B cell (primary cell): ENCODE measurements around the gene CTIF. TPM values are rescaled to one million over a fixed set of nuclear protein-coding genes. Genes with fewer than 3 reads are reported as not detected.

Experiments
- ATAC-seq: fragments of 200-7000 bp; cut with Tn5 transposase; one replicate; pipeline ENCODE4 v1.10.0; 2021; ENCODE audit warnings: low read depth, mild to moderate bottlenecking, moderate number of reproducible peaks, moderate library complexity
- CTCF ChIA-PET: fragments of 350-600 bp; sonication (Branson Sonifier 250); formaldehyde crosslinking; loops from one replicate; lab custom pipeline; 2021; ENCODE audit warnings: antibody characterized with exemption, inconsistent platforms; lab: Charles Lee
- POLR2A ChIA-PET: fragments of 350-600 bp; sonication (Branson Sonifier 250); formaldehyde crosslinking; loops from one replicate; lab custom pipeline; 2021; ENCODE audit warnings: antibody characterized with exemption; lab: Charles Lee
- DNase-seq: peaks from one replicate; pipeline ENCODE4 v3.0.0; 2013
- H2AFZ ChIP-seq: 2 replicates; pipeline ENCODE4 v1.6.1; 2012; ENCODE audit warnings: mild to moderate bottlenecking, low read depth, low read length; ENCODE audit not compliant: insufficient read depth, poor library complexity, severe bottlenecking
- H3K27ac ChIP-seq, 2 donors: 1 replicate in 1 of 2; 2 replicates in 1 of 2; pipeline ENCODE4 v1.5.1; 2012 to 2013; ENCODE audit warnings: low read length in 2 of 2, mild to moderate bottlenecking in 2 of 2, moderate library complexity in 1 of 2
- H3K27me3 ChIP-seq, 4 experiments: fragments of 200-600 bp in 1 of 4; sonication (generic) in 1 of 4; replicated peaks in 1 of 4; 1 replicate in 2 of 4; 2 replicates in 2 of 4; pipeline versions ENCODE4 v1.6.1 to v1.7.0; 2013 to 2016; ENCODE audit warnings: low read length in 3 of 4, mild to moderate bottlenecking in 2 of 4, mixed read lengths in 1 of 4, moderate library complexity in 1 of 4; ENCODE audit not compliant: insufficient read depth in 4 of 4, control insufficient read depth in 3 of 4; ENCODE audit errors: control extremely low read depth in 1 of 4
- H3K36me3 ChIP-seq, 2 experiments: replicated peaks in 1 of 2; 1 replicate in 1 of 2; 2 replicates in 1 of 2; pipeline versions ENCODE4 v1.6.1 to v1.7.1; 2013; ENCODE audit warnings: low read length in 1 of 2; ENCODE audit not compliant: insufficient read depth in 2 of 2, control insufficient read depth in 1 of 2; ENCODE audit errors: control extremely low read depth in 1 of 2, extremely low read depth in 1 of 2
- H3K4me1 ChIP-seq, 2 donors: fragments of 200-600 bp in 1 of 2; sonication (generic) in 1 of 2; 1 replicate in 1 of 2; 2 replicates in 1 of 2; pipeline versions ENCODE4 v1.5.1 to v1.6.1; 2013 to 2017; ENCODE audit warnings: low read length in 2 of 2; ENCODE audit not compliant: control insufficient read depth in 2 of 2, insufficient read depth in 2 of 2
- H3K4me2 ChIP-seq: replicated peaks from 2 replicates; pipeline ENCODE3; 2012; ENCODE audit warnings: mild to moderate bottlenecking, low read depth, low read length; ENCODE audit not compliant: poor library complexity, severe bottlenecking
- H3K4me3 ChIP-seq, 5 experiments: fragments of 200-600 bp in 1 of 5; sonication (generic) in 1 of 5; 1 replicate in 3 of 5; 2 replicates in 2 of 5; pipeline versions ENCODE4 v1.5.1 to v1.7.0; 2011 to 2016; ENCODE audit warnings: low read length in 4 of 5, mild to moderate bottlenecking in 4 of 5, low read depth in 2 of 5, control low read depth in 1 of 5, moderate library complexity in 1 of 5; ENCODE audit not compliant: insufficient read depth in 1 of 5; ENCODE audit errors: control extremely low read depth in 1 of 5, extremely low read depth in 1 of 5
- H3K79me2 ChIP-seq: fragments of 200-600 bp; sonication (generic); one replicate; pipeline ENCODE4 v1.6.0; 2016; ENCODE audit warnings: low read length; ENCODE audit not compliant: control insufficient read depth, insufficient read depth
- H3K9ac ChIP-seq: fragments of 200-600 bp; sonication (generic); 2 replicates; pipeline ENCODE4 v1.6.1; 2017; ENCODE audit warnings: mild to moderate bottlenecking, low read length, moderate library complexity
- H3K9me3 ChIP-seq, 3 donors: one replicate each; pipeline versions ENCODE4 v1.6.1 to v1.7.1; 2013; ENCODE audit warnings: low read length in 2 of 3; ENCODE audit not compliant: control insufficient read depth in 2 of 3, insufficient read depth in 1 of 3; ENCODE audit errors: control extremely low read depth in 1 of 3
- H4K20me1 ChIP-seq: 2 replicates; pipeline ENCODE4 v1.6.0; 2012; ENCODE audit warnings: mild to moderate bottlenecking, low read length; ENCODE audit not compliant: insufficient read depth, control insufficient read depth, poor library complexity, severe bottlenecking
- H3K27ac Mint-ChIP-seq: one replicate; pipeline ENCODE4 v1.8.0; 2021; ENCODE audit warnings: mixed read lengths
- H3K27me3 Mint-ChIP-seq: one replicate; pipeline ENCODE4 v1.8.0; 2021; ENCODE audit warnings: mixed read lengths
- H3K4me1 Mint-ChIP-seq: one replicate; pipeline ENCODE4 v1.8.0; 2021; ENCODE audit warnings: mixed read lengths
- H3K4me3 Mint-ChIP-seq: one replicate; pipeline ENCODE4 v1.8.0; 2021; ENCODE audit warnings: mixed read lengths
- H3K9me3 Mint-ChIP-seq: one replicate; pipeline ENCODE4 v1.8.0; 2022; ENCODE audit warnings: mixed read lengths; ENCODE audit not compliant: insufficient read depth
- EZH2 ChIP-seq: IDR thresholded peaks from 2 replicates; pipeline ENCODE4 v1.6.1; 2012; ENCODE audit warnings: borderline replicate concordance, low read depth, mild to moderate bottlenecking, moderate library complexity, low read length; ENCODE audit not compliant: insufficient read depth, poor library complexity, severe bottlenecking
- WGBS: methylation state at CpG from one replicate; pipeline ENCODE4 v1.1.5; 2013; ENCODE audit warnings: missing lambda C conversion rate; ENCODE audit not compliant: insufficient coverage; 5-methylcytosine and 5-hydroxymethylcytosine counted together
- intact Hi-C: fragments of 100-400 bp; cut with micrococcal nuclease; formaldehyde crosslinking; loops from one replicate; pipeline ENCODE4 v1.10.0; 2022
- polyA plus RNA-seq: library from polyadenylated mRNA; depleted of rRNA; stranded (reverse); fragments of >200 nt; gene quantifications from 2 replicates; pipeline ENCODE4 v1.2.3, GENCODE V29; 2012
- total RNA-seq, 2 donors: library from RNA; stranded (reverse); fragments of 120-200 nt in 1 of 2; gene quantifications; 1 replicate in 1 of 2; 2 replicates in 1 of 2; pipeline versions ENCODE4 v1.2.3 to v1.2.4, GENCODE V29; 2013 to 2022
- TF ChIP-seq, protein P1 (sequence below): fragments of 200-600 bp; IDR thresholded peaks from one replicate; pipeline ENCODE4 v1.8.0; 2022; ENCODE audit warnings: antibody characterized with exemption, mild to moderate bottlenecking

The CTIF gene
- total and polyA plus RNA-seq, 2 donors (not counting 1 experiment from before 2014, with no cell fraction given) = 3.6 to 16.2 TPM

DNA sequence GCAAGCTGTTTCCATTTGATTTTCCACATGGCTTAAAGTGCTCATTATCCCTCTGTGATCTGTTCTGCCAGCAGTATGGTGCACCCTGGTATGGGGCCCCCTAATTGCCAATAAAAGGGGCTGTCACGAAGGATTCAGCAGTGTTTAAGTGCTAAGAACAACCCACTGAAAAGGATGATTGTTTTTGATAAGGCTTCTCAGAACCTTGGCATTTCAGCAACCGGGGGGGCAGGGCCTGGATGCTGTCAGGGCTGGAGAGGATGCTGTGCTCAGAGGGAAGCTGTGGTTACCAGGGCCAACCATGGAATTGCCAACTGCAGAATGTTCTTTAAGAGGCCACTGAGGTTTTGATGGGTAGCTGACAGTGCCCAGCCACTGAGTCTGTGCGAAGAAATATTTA lies 117.8 kb downstream of the CTIF start:
- Histone ChIP-seq H3K36me3 (no peaks in the 10 kb centered on the region), H4K20me1 (no peaks in the 10 kb centered on the region), H3K27ac (no peak overlapping the region), H3K27me3 (no peaks in the 10 kb centered on the region), H3K4me2 (no peak overlapping the region), H2AFZ (no peak overlapping the region), H3K4me1 (no peaks in the 10 kb centered on the region), H3K9ac (no peak overlapping the region), H3K9me3 (peaks cover 0 to 3% (median 0%) of the 10 kb centered on the region in 3 donors), H3K79me2 (no peaks in the 10 kb centered on the region), H3K4me3 (no peak overlapping the region)
- Mint-ChIP-seq H3K27ac (no peak overlapping the region), H3K9me3 (no peaks in the 10 kb centered on the region), H3K27me3 (no peaks in the 10 kb centered on the region), H3K4me3 (no peak overlapping the region), H3K4me1 (no peaks in the 10 kb centered on the region)
- POLR2A ChIA-PET = no interaction called here
- ATAC-seq = no peak
- TF ChIP-seq, protein P1, sequence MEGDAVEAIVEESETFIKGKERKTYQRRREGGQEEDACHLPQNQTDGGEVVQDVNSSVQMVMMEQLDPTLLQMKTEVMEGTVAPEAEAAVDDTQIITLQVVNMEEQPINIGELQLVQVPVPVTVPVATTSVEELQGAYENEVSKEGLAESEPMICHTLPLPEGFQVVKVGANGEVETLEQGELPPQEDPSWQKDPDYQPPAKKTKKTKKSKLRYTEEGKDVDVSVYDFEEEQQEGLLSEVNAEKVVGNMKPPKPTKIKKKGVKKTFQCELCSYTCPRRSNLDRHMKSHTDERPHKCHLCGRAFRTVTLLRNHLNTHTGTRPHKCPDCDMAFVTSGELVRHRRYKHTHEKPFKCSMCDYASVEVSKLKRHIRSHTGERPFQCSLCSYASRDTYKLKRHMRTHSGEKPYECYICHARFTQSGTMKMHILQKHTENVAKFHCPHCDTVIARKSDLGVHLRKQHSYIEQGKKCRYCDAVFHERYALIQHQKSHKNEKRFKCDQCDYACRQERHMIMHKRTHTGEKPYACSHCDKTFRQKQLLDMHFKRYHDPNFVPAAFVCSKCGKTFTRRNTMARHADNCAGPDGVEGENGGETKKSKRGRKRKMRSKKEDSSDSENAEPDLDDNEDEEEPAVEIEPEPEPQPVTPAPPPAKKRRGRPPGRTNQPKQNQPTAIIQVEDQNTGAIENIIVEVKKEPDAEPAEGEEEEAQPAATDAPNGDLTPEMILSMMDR = no peak
- no peak for TF ChIP-seq EZH2
- CTCF ChIA-PET = no interaction called here
- DNase-seq = no peak
- 71% methylated on average over 3 of the region's 3 CpGs for WGBS
- intact Hi-C loops = no loop called here

DNA sequence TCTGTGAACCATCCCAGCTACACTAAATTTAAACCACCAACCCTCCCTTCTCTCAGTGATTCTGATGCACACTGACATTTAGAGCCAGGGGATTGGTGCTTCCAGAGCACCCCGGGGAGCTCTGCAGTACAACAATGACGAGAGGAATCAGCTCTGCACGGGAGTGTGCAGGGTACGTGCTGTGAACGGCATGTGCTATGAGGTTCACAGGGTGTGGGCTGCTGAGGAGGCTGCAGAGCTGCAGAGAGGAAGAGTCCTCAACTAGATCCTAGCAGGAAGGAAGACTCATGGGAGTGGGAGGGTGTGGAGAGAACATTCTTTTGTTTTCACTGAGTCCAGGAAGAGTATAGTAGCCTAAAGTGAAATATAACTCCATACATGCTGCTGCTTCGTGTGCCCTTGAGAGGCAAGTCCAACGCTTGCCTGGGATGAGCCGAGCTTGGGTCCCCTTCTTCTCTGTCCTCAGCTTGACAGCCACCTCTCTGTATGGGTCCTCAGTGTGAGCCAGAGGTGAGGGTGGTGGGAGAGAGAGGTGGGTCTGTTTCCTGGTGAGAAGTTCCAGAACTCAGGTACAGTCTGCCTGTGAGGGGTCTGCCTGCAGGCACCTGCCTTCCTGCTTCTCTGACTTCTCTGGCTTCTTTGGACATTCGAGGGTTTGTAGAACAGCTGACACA lies 118.8 kb downstream of the CTIF start:
- Histone ChIP-seq H3K4me2 (no peak overlapping the region), H3K36me3 (no peaks in the 10 kb centered on the region), H3K4me3 (no peak overlapping the region), H3K27ac (no peak overlapping the region), H4K20me1 (no peaks in the 10 kb centered on the region), H3K27me3 (no peaks in the 10 kb centered on the region), H3K79me2 (no peaks in the 10 kb centered on the region), H3K9me3 (peaks cover 0 to 3% (median 0%) of the 10 kb centered on the region in 3 donors), H3K9ac (no peak overlapping the region), H2AFZ (no peak overlapping the region), H3K4me1 (no peaks in the 10 kb centered on the region)
- intact Hi-C loops = no loop called here
- H3K4me1 Mint-ChIP-seq = no peaks in the 10 kb centered on the region
- CTCF ChIA-PET = no interaction called here
- DNase-seq (no peak), ATAC-seq (no peak)
- TF ChIP-seq, protein P1 = no peak
- no peak for TF ChIP-seq EZH2
- H3K4me3 Mint-ChIP-seq = no peak overlapping the region
- H3K9me3 Mint-ChIP-seq = no peaks in the 10 kb centered on the region
- H3K27ac Mint-ChIP-seq = no peak overlapping the region
- POLR2A ChIA-PET = no interaction called here
- WGBS = 95% methylated on average over 9 of the region's 9 CpGs
- no peaks in the 10 kb centered on the region for H3K27me3 Mint-ChIP-seq
